CD4-positive, alpha-beta memory T cell (primary cell): ENCODE results near the gene APBB2. TPM values are rescaled to one million over a fixed set of nuclear protein-coding genes. Genes with fewer than 3 reads are reported as not detected.

Experiments used
- CTCF ChIA-PET: fragments of 350-600 bp; sonication (Branson Sonifier 250); formaldehyde crosslinking; loops from one replicate; lab custom pipeline; 2021; ENCODE audit warnings: inconsistent platforms; ENCODE audit not compliant: partially characterized antibody; lab: Charles Lee
- POLR2A ChIA-PET: fragments of 350-600 bp; sonication (Branson Sonifier 250); formaldehyde crosslinking; loops from one replicate; lab custom pipeline; 2021; ENCODE audit not compliant: partially characterized antibody; lab: Charles Lee
- DNase-seq, 5 donors: peaks; one replicate each; pipeline versions ENCODE4 v3.0.0 to v3.0.0-alpha.2; 2020 to 2022; ENCODE audit warnings: mixed read lengths in 1 of 5
- H3K27ac ChIP-seq: one replicate; pipeline ENCODE4 v1.7.0; 2013; ENCODE audit warnings: low read depth, low read length
- H3K27me3 ChIP-seq: 2 replicates; pipeline ENCODE4 v1.7.0; 2013; ENCODE audit warnings: mild to moderate bottlenecking, low read length, moderate library complexity; ENCODE audit not compliant: insufficient read depth
- H3K36me3 ChIP-seq: 2 replicates; pipeline ENCODE4 v1.7.0; 2013; ENCODE audit warnings: mild to moderate bottlenecking, low read length, moderate library complexity; ENCODE audit not compliant: insufficient read depth
- H3K4me1 ChIP-seq: 2 replicates; pipeline ENCODE4 v1.7.0; 2013; ENCODE audit warnings: mild to moderate bottlenecking, low read length, moderate library complexity; ENCODE audit not compliant: insufficient read depth
- H3K4me3 ChIP-seq, 2 donors: one replicate each; pipeline ENCODE4 v1.7.0; 2013; ENCODE audit warnings: low read length in 2 of 2, mild to moderate bottlenecking in 1 of 2
- H3K9me3 ChIP-seq, 2 donors: one replicate each; pipeline ENCODE4 v1.7.0; 2013; ENCODE audit warnings: low read length in 2 of 2, control low read depth in 1 of 2; ENCODE audit not compliant: control insufficient read depth in 1 of 2
- H3K27ac Mint-ChIP-seq, 7 donors: one replicate each; pipeline ENCODE4 v1.8.0; 2020 to 2021; ENCODE audit warnings: mixed read lengths in 7 of 7, mild to moderate bottlenecking in 6 of 7, inconsistent platforms in 3 of 7, moderate library complexity in 3 of 7
- H3K27me3 Mint-ChIP-seq, 2 donors: one replicate each; pipeline ENCODE4 v1.8.0; 2020 to 2021; ENCODE audit warnings: mixed read lengths in 2 of 2
- H3K36me3 Mint-ChIP-seq, 2 donors: one replicate each; pipeline ENCODE4 v1.8.0; 2020 to 2021; ENCODE audit warnings: mixed read lengths in 2 of 2, inconsistent platforms in 1 of 2, mild to moderate bottlenecking in 1 of 2
- H3K4me1 Mint-ChIP-seq, 4 donors: one replicate each; pipeline ENCODE4 v1.8.0; 2020 to 2021; ENCODE audit warnings: mixed read lengths in 4 of 4, mild to moderate bottlenecking in 1 of 4
- H3K4me3 Mint-ChIP-seq, 8 donors: one replicate each; pipeline ENCODE4 v1.8.0; 2020 to 2021; ENCODE audit warnings: mixed read lengths in 8 of 8, mild to moderate bottlenecking in 7 of 8, moderate library complexity in 6 of 8, inconsistent platforms in 3 of 8
- H3K9me3 Mint-ChIP-seq, 8 donors: one replicate each; pipeline ENCODE4 v1.8.0; 2020 to 2021; ENCODE audit warnings: mixed read lengths in 8 of 8, mild to moderate bottlenecking in 5 of 8, inconsistent platforms in 3 of 8, moderate library complexity in 1 of 8
- intact Hi-C: fragments of 100-400 bp; cut with micrococcal nuclease; formaldehyde crosslinking; loops from one replicate; pipeline ENCODE4 v1.15.1; 2023
- polyA plus RNA-seq, 2 donors: library from polyadenylated mRNA; unstranded; fragments of 300-500 nt; fragmentation: Illumina TruSeq; gene quantifications; one replicate each; pipeline ENCODE4 v1.2.3, GENCODE V29; 2021
- total RNA-seq, 2 experiments: library from RNA; stranded (reverse); gene quantifications; one replicate each; pipeline ENCODE4 v1.2.3, GENCODE V29; 2021

Gene APBB2
- total RNA-seq (under 1 TPM; 0.50 to 0.58 TPM), polyA plus RNA-seq (not detected)

DNA sequence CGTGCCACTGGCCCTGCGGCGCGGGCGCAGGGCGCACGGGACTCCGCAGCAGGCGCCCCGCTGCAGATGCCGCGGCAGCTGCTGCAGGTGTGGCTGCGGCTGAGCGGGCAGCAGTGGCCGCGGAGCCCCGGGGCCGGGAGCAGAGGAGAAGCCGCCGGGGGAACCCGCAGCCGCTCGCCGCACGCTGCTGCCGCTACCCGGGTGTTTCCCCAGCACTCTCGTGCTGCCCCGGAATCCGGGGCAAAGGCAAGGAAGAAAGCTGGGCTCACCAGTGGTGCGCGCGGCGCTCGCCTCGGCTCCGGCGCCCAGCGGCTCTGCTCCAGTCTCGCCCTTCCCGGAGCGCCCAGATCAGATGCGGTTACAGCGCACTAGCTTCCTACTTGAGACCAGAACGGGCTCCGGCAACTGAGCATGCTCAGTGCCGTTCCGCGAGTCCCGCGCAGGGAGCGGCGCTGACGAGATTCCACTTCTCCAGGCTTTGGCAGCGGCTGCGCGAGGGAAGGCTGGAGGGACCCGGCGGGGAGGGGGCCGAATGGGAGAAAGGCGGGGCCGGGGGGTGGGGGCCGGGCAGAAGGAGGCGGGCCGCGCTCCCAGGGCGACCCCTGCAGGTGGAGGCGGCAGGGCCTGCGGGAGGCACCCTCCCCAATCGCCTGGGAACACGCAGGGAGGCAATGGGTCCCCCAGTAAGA, at the start of gene APBB2:
TSS of gene APBB2 (minus strand) at position 407 of the 689 bp plus-strand sequence. CDS start 181,288 bp downstream, outside the sequence.
- peak in 4 of 5 donors; percentile 4 to 19 (median 13) for DNase-seq
- Histone ChIP-seq H3K36me3 (no peaks in the 10 kb centered on the region), H3K4me3 (no peak within 1 kb of the TSS), H3K27ac (no peak within 1 kb of the TSS), H3K9me3 (no peaks in the 10 kb centered on the region), H3K27me3 (peaks cover 10% of the 10 kb centered on the region), H3K4me1 (peaks cover 20% of the 10 kb centered on the region)
- Mint-ChIP-seq H3K27ac (peak within 1 kb of the TSS in 3 of 7 donors; percentile 21 to 30 (median 24)), H3K27me3 (peaks cover 31 to 44% of the 10 kb centered on the region in 2 donors), H3K36me3 (no peaks in the 10 kb centered on the region), H3K9me3 (peaks cover 0 to 4% (median 0%) of the 10 kb centered on the region in 8 donors), H3K4me3 (peak within 1 kb of the TSS; percentile 58 to 83 (median 74)), H3K4me1 (peaks cover 13 to 23% (median 23%) of the 10 kb centered on the region in 4 donors)
- ChIA-PET CTCF (interaction anchor here (0.8 kb wide), 1 partner anchor 235 kb away, joined by 4 read pairs; no protein-coding TSS in a partner anchor), POLR2A (interaction anchor here (1.0 kb wide), 1 partner anchor 238 kb away, joined by 3 read pairs; no protein-coding TSS in a partner anchor)
- intact Hi-C loops = no loop called here

DNA sequence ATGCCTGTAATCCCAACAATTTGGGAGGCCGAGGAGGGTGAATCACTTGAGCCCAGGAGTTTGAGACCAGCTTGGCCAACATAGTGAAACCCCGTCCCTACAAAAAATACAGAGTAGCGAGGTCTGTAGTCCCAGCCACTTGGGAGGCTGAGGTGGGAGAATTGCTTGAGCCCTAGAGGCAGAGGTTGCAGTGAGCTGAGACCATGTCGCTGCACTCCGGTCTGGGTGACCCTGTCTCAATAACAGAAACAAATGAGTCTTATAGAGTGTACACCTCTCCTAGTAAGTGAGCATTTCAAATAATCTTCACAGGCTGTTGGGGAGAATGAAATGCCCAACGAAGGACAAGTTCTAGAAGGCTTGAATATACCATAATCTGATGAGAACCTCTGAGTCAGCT, 47.9 kb upstream of the APBB2 start:
- Mint-ChIP-seq H3K27me3 (peaks cover 23 to 32% of the 10 kb centered on the region in 2 donors), H3K27ac (no peak overlapping the region), H3K4me3 (no peak overlapping the region), H3K36me3 (no peaks in the 10 kb centered on the region), H3K4me1 (peaks cover 6 to 8% (median 6%) of the 10 kb centered on the region in 4 donors), H3K9me3 (peaks cover 0 to 2% (median 0%) of the 10 kb centered on the region in 8 donors)
- intact Hi-C loops = no loop called here
- Histone ChIP-seq H3K4me3 (no peak overlapping the region), H3K27ac (no peak overlapping the region), H3K9me3 (no peaks in the 10 kb centered on the region), H3K27me3 (no peaks in the 10 kb centered on the region), H3K4me1 (no peaks in the 10 kb centered on the region), H3K36me3 (no peaks in the 10 kb centered on the region)
- no peak for DNase-seq
- CTCF ChIA-PET = no interaction called here
- POLR2A ChIA-PET = no interaction called here

DNA sequence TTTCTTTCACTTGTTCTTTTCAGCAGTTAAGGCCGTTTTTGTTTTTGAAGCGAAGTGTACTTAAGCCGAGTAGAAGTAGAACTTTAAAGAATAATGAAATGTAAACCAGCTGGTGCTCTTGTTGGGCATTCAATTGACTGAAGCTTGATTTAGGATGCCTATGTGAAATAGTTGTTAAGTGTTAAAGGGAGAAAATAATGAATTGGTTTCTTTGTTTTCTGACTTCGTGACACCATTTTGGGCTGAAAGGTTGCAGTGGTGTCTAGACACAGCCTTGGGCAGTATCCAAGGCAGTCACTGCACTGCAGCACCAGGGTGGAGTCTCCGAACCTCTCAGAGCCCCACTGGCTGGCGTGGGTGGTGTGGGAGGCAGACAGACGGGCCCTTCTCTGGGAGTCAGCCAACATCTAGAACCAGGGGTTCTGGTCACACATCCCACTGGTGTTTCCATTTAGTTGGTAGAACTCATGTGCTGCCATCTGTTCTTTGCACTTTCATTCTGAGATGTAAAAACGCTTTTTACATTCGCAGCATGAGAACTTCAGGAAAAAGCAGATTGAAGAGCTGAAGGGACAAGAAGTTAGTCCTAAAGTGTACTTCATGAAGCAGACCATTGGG, 45.9 kb upstream of the APBB2 start:
- Histone ChIP-seq H3K27ac (no peak overlapping the region), H3K27me3 (peaks cover 4% of the 10 kb centered on the region), H3K4me1 (no peaks in the 10 kb centered on the region), H3K9me3 (no peaks in the 10 kb centered on the region), H3K4me3 (no peak overlapping the region), H3K36me3 (no peaks in the 10 kb centered on the region)
- Mint-ChIP-seq H3K27me3 (peaks cover 34 to 42% of the 10 kb centered on the region in 2 donors), H3K36me3 (no peaks in the 10 kb centered on the region), H3K4me3 (no peak overlapping the region), H3K4me1 (peaks cover 7 to 14% (median 7%) of the 10 kb centered on the region in 4 donors), H3K27ac (no peak overlapping the region), H3K9me3 (peaks cover 0 to 2% (median 0%) of the 10 kb centered on the region in 8 donors)
- no peak for DNase-seq
- POLR2A ChIA-PET = no interaction called here
- intact Hi-C loops = no loop called here
- CTCF ChIA-PET = no interaction called here

DNA sequence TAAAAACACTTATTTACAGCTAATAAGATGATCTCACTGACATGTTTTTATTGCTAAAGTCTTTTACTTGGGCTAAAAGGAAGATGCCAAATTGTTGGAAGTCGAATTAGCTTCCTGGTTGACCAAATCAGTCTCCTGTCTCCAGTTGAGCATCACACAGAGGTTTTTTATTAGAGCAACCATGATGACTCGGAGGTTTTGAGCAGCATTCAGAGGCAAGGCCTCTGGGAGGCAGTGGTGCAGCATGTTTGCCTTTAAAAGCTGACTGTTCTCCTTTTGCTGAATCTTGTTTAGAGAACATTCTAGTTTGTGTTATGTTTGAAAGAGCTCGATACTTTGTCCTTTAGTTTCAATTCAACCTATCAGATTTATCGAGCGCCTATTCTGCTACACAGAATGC, 44.4 kb upstream of the APBB2 start:
- no peak for DNase-seq
- POLR2A ChIA-PET = no interaction called here
- Mint-ChIP-seq H3K27ac (no peak overlapping the region), H3K4me3 (no peak overlapping the region), H3K9me3 (peaks cover 0 to 5% (median 0%) of the 10 kb centered on the region in 8 donors), H3K4me1 (peaks cover 7 to 14% (median 7%) of the 10 kb centered on the region in 4 donors), H3K36me3 (no peaks in the 10 kb centered on the region), H3K27me3 (peaks cover 36 to 39% of the 10 kb centered on the region in 2 donors)
- no peaks in the 10 kb centered on the region for H3K9me3 ChIP-seq
- intact Hi-C loops = no loop called here
- H3K36me3 ChIP-seq = no peaks in the 10 kb centered on the region
- H3K27me3 ChIP-seq = peaks cover 4% of the 10 kb centered on the region
- CTCF ChIA-PET = interaction anchor here (0.9 kb wide), 2 partner anchors 11 to 22 kb away, joined by 3 to 4 read pairs; no protein-coding TSS in a partner anchor
- no peaks in the 10 kb centered on the region for H3K4me1 ChIP-seq
- H3K27ac ChIP-seq = no peak overlapping the region
- H3K4me3 ChIP-seq = no peak overlapping the region

DNA sequence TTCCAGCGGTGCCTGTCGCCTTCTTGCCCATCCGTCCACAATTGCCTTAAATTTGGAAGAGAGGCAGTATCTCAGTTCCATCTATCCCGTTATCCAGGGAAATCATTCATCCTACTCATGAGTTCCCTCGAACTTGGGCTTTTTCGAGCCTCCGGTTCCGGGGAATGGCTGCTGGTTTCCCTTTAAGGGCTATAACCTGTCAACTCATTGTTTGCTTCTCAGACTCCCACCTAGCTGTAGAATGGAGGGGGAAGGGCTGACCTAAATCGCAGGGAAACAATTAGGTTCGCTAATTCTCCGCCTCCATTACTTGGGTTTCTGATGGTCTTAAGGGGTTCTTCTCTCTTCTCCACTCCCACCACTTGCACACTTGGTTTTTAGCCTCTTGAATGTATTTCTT, 43.6 kb upstream of the APBB2 start:
- no peak for DNase-seq
- Mint-ChIP-seq H3K36me3 (no peaks in the 10 kb centered on the region), H3K4me3 (peak overlapping the region; percentile 72 to 84 (median 76)), H3K9me3 (peaks cover 0 to 5% (median 0%) of the 10 kb centered on the region in 8 donors), H3K27me3 (peaks cover 36% of the 10 kb centered on the region in 2 donors), H3K4me1 (peaks cover 7 to 14% (median 7%) of the 10 kb centered on the region in 4 donors), H3K27ac (no peak overlapping the region)
- no peaks in the 10 kb centered on the region for H3K9me3 ChIP-seq
- no peaks in the 10 kb centered on the region for H3K36me3 ChIP-seq
- no peaks in the 10 kb centered on the region for H3K4me1 ChIP-seq
- peaks cover 4% of the 10 kb centered on the region for H3K27me3 ChIP-seq
- intact Hi-C loops = no loop called here
- ChIA-PET POLR2A (no interaction called here), CTCF (interaction anchor here (0.9 kb wide), 1 partner anchor 23 kb away, joined by 4 read pairs; no protein-coding TSS in a partner anchor)
- H3K27ac ChIP-seq = no peak overlapping the region
- no peak overlapping the region for H3K4me3 ChIP-seq

DNA sequence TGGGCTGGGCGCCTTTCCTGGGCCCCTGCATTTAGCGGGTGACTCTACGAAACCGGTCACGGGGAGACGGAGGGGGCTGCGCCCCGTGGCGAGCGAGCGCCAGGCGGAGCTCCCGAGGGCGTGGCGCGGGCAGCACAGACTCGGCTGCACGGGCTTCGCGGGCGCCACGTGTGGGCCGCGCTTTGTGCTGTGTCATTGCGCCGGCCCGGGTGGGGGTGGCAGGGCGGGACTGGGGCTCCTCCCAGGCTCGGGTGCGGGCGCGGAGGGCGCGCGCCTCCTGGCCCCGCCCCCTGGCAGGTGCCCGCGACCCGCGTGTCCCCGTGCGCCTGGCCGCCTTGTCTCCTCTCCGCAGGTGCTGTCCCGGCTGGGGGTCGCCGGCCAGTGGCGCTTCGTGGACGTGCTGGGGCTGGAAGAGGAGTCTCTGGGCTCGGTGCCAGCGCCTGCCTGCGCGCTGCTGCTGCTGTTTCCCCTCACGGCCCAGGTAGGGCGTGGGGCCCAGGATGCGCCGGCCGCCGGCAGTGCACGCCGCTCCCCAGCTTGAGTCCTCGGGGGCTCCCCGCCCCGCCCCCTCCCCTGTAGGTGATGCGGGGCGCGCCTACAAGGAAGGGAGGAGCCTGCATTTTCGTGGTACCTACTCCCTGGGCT, 43.0 kb upstream of the APBB2 start:
- CTCF ChIA-PET = no interaction called here

More for the DNA sequence above, 43.0 kb upstream of the APBB2 start:
- peaks cover 7 to 14% (median 7%) of the 10 kb centered on the region in 4 donors for H3K4me1 Mint-ChIP-seq
- peak overlapping the region in 7 of 8 donors; percentile 72 to 84 (median 77) for H3K4me3 Mint-ChIP-seq
- Histone ChIP-seq H3K27me3 (peaks cover 4% of the 10 kb centered on the region), H3K36me3 (no peaks in the 10 kb centered on the region), H3K9me3 (no peaks in the 10 kb centered on the region), H3K27ac (no peak overlapping the region), H3K4me1 (no peaks in the 10 kb centered on the region), H3K4me3 (no peak overlapping the region)
- peaks cover 0 to 5% (median 0%) of the 10 kb centered on the region in 8 donors for H3K9me3 Mint-ChIP-seq
- peaks cover 36% of the 10 kb centered on the region in 2 donors for H3K27me3 Mint-ChIP-seq
- no peaks in the 10 kb centered on the region for H3K36me3 Mint-ChIP-seq
- intact Hi-C loops = no loop called here
- DNase-seq = no peak
- POLR2A ChIA-PET = no interaction called here
- H3K27ac Mint-ChIP-seq = no peak overlapping the region
